ENCODE data around the gene MICALL1.

GRCh38 chr22:37923927-37924326, 17.8 kb downstream of the MICALL1 start:
- no peak for TF ChIP-seq CTCF (IDR thresholded peaks at IDR 0.05)
- no peak for TF ChIP-seq POLR2A (IDR thresholded peaks at IDR 0.05)
